ENCODE results near the gene GALNT10. TPM values are rescaled to one million over a fixed set of nuclear protein-coding genes. Genes with fewer than 3 reads are reported as not detected.

The GALNT10 gene
- total and polyA plus RNA-seq, 2 of the 8 experiments (the other 6 are each of a cell fraction or from before 2014, with no cell fraction given): 4.6 to 15.5 TPM

DNA sequence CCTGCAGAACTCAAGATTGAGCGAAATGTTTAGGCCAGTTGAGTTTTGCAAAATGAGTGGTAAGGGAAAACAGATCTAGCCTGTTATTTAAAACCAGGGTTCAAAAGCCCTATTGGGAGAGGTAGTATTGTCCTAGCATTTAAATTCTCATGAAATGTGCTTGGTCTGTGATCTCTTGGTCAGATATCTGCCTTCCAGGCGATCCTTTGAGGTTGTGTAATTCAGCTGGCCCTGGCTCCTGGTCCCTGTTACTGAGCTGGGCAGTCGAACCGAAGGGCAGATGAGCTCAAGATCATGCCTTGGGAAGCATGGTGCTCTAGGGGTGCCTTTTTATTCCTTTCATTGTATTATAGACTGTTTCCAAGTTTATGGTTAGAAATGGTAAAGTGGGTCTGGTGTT is 269.6 kb downstream of the GALNT10 start:
- Histone ChIP-seq H2BK5ac (ENCODE audit: low read depth, low read length) (no peak overlapping the region), H3K56ac (replicated peaks; ENCODE audit: insufficient read length, low read depth, low read length) (no peak overlapping the region), H3K4me3 (ENCODE audit: extremely low read depth in 1 of 4, insufficient read depth in 2 of 4, low read depth in 3 of 4, low read length in 4 of 4) (no peak overlapping the region), H2AK5ac (ENCODE audit: low read depth, low read length) (no peak overlapping the region), H4K20me1 (replicated peaks in 1 of 2; ENCODE audit: control insufficient read depth in 1 of 2, insufficient read depth in 2 of 2, low read length in 2 of 2) (peaks cover 0 to 4% of the 10 kb centered on the region in 2 experiments), H3K79me1 (ENCODE audit: low read depth, low read length) (no peaks in the 10 kb centered on the region), H4K8ac (ENCODE audit: extremely low read depth, insufficient read depth, low read length) (no peak overlapping the region), H3K14ac (ENCODE audit: insufficient read length) (no peak overlapping the region), H2BK12ac (ENCODE audit: low read depth, low read length) (no peak overlapping the region), H3K9me3 (ENCODE audit: insufficient read depth in 2 of 2, low read depth in 1 of 2, low read length in 1 of 2) (no peaks in the 10 kb centered on the region), H4K5ac (ENCODE audit: insufficient read length, low read depth, low read length) (no peak overlapping the region), H4K91ac (replicated peaks; ENCODE audit: insufficient read length, low read length) (no peak overlapping the region), H2BK20ac (ENCODE audit: low read length) (no peak overlapping the region), H3K4ac (replicated peaks; ENCODE audit: insufficient read length, low read depth, low read length) (no peak overlapping the region), H3K27me3 (replicated peaks in 1 of 4; ENCODE audit: control insufficient read depth in 3 of 4, extremely low read depth in 1 of 4, insufficient read depth in 3 of 4, low read length in 3 of 4) (no peaks in the 10 kb centered on the region), H3K4me1 (replicated peaks in 1 of 4; ENCODE audit: control insufficient read depth in 3 of 4, insufficient read depth in 4 of 4, low read length in 3 of 4) (peaks cover 0 to 3% (median 0%) of the 10 kb centered on the region in 4 experiments; a peak in 3 of 7 replicates), H2BK15ac (ENCODE audit: low read length) (no peak overlapping the region), H3K9ac (replicated peaks in 1 of 4; ENCODE audit: extremely low read depth in 1 of 4, low read depth in 3 of 4, low read length in 3 of 4) (no peak overlapping the region), H3K18ac (ENCODE audit: extremely low read depth, low read length) (no peak overlapping the region), H3K23me2 (ENCODE audit: low read depth, low read length) (no peaks in the 10 kb centered on the region), H3K36me3 (ENCODE audit: control insufficient read depth in 2 of 4, insufficient read depth in 4 of 4, low read length in 3 of 4) (peaks cover 6 to 12% (median 10%) of the 10 kb centered on the region in 4 experiments; a peak in 6 of 8 replicates), H3K23ac (ENCODE audit: insufficient read length) (no peak overlapping the region), H3K27ac (ENCODE audit: low read depth, low read length) (no peak overlapping the region), H3K79me2 (ENCODE audit: control insufficient read depth in 1 of 2, insufficient read depth in 2 of 2, low read length in 2 of 2) (no peaks in the 10 kb centered on the region), H2BK120ac (replicated peaks; ENCODE audit: low read depth, low read length) (no peak overlapping the region), H3K4me2 (ENCODE audit: insufficient read depth in 1 of 2, low read depth in 2 of 2, low read length in 2 of 2) (no peak overlapping the region), H2AFZ (ENCODE audit: low read length) (no peak overlapping the region)
- 89% methylated on average over 4 of the region's 4 CpGs; no CpG with 5 or more reads in 1 of the 2 experiments for WGBS, 2 experiments (ENCODE audit: extremely low coverage in 1 of 2, insufficient coverage in 1 of 2, insufficient read length in 1 of 2, insufficient replicate concordance in 2 of 2, low coverage in 1 of 2, low lambda C conversion rate in 2 of 2, missing lambda C conversion rate in 1 of 2)
- FAIRE-seq (no peak), DNase-seq (ENCODE audit: low read depth in 1 of 2, low spot score in 2 of 2) (no peak)
- TF ChIP-seq TCF12 (IDR thresholded peaks at IDR 0.05; ENCODE audit: low read depth, low read length): no peak
- TF ChIP-seq CTBP2 (IDR thresholded peaks at IDR 0.05; ENCODE audit: borderline replicate concordance, insufficient read depth, insufficient read length, low read length): no peak
- TF ChIP-seq, protein P1, sequence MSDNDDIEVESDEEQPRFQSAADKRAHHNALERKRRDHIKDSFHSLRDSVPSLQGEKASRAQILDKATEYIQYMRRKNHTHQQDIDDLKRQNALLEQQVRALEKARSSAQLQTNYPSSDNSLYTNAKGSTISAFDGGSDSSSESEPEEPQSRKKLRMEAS (IDR thresholded peaks at IDR 0.05): no peak
- no peak for TF ChIP-seq CHD2 (IDR thresholded peaks at IDR 0.05; ENCODE audit: low read length)
- TF ChIP-seq, protein P2, sequence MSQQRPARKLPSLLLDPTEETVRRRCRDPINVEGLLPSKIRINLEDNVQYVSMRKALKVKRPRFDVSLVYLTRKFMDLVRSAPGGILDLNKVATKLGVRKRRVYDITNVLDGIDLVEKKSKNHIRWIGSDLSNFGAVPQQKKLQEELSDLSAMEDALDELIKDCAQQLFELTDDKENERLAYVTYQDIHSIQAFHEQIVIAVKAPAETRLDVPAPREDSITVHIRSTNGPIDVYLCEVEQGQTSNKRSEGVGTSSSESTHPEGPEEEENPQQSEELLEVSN (IDR thresholded peaks at IDR 0.05): no peak
- TF ChIP-seq MAFK (IDR thresholded peaks at IDR 0.05; ENCODE audit: low read depth, low read length): no peak
- no peak for TF ChIP-seq SP4 (IDR thresholded peaks at IDR 0.05; ENCODE audit: low read length)
- TF ChIP-seq GTF2F1 (IDR thresholded peaks at IDR 0.05; ENCODE audit: borderline replicate concordance, low read depth, low read length): no peak
- no peak for TF ChIP-seq TEAD4 (IDR thresholded peaks at IDR 0.05; ENCODE audit: low read depth, low read length)
- TF ChIP-seq, protein P3, sequence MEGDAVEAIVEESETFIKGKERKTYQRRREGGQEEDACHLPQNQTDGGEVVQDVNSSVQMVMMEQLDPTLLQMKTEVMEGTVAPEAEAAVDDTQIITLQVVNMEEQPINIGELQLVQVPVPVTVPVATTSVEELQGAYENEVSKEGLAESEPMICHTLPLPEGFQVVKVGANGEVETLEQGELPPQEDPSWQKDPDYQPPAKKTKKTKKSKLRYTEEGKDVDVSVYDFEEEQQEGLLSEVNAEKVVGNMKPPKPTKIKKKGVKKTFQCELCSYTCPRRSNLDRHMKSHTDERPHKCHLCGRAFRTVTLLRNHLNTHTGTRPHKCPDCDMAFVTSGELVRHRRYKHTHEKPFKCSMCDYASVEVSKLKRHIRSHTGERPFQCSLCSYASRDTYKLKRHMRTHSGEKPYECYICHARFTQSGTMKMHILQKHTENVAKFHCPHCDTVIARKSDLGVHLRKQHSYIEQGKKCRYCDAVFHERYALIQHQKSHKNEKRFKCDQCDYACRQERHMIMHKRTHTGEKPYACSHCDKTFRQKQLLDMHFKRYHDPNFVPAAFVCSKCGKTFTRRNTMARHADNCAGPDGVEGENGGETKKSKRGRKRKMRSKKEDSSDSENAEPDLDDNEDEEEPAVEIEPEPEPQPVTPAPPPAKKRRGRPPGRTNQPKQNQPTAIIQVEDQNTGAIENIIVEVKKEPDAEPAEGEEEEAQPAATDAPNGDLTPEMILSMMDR (IDR thresholded peaks at IDR 0.05; ENCODE audit: control extremely low read depth in 1 of 3, insufficient read depth in 1 of 3, low read depth in 1 of 3, low read length in 3 of 3): no peak
- ChIA-PET CTCF (ENCODE audit: partially characterized antibody) (interaction anchor here (0.9 to 16.1 kb wide), 12 partner anchors 8 to 486 kb away, joined by 3 to 273 read pairs (median 6); partner anchors contain the start of gene SAP30L), POLR2A (ENCODE audit: partially characterized antibody) (no interaction called here)
